GM21529 (cell line): ENCODE measurements around the gene ARHGEF28.

Source experiments
- ATAC-seq: cut with Tn5 transposase; IDR thresholded peaks from one replicate; pipeline ENCODE4 v1.9.1; 2021; ENCODE audit not compliant: unreplicated experiment

ARHGEF28 gene

DNA sequence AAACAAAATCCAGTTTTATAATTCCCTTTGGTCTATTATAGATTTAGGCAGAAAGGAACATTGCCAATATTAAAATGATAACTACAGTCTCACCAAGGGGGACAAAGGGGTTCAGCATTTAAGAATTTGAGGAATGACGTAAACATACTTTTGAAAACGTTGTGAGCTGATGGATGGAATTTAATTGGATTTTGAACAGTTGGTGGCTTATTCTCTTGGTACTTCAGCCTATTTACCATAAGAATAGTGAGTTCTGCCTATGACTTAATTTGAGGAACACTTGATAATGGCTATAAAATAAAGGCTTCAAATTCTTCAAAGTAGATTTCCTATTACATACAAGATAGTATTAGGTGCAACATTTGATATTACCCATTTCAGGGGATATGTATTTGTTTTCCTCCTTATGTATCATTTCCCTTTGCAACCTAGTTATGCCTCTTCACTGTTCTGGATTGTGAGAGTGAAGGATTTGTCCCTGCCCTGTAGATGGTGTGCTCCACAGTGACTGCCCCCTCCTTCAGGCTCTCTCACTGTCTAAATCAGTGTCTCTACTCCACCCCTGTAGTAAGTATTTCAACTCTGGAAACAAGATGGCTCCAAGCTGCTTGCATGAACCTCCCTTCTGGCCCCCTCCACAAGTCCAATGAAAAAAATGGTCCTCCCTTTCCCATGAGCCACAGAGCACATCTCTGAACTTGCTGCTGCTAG, 225.6 kb downstream of the ARHGEF28 start:
- no peak for ATAC-seq

DNA sequence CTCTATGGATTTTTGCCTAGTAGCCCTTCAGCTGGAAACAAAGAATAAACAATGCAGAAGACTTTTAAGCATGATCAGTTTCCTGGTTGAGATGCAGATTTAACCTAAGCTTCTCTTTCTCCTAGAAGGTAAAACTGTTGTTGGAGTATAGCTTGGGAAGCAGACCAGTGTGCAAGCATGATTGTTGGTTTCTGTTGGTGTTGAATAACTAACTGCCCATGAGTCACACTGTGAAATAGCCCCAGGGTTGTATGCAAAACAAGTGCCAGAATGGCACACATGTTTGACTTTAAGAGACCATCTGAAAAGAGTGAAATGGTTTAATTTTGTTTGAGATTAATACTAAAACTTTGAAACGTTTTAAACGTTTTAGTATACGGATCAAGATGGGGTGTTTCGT, 227.1 kb downstream of the ARHGEF28 start:
- no peak for ATAC-seq

DNA sequence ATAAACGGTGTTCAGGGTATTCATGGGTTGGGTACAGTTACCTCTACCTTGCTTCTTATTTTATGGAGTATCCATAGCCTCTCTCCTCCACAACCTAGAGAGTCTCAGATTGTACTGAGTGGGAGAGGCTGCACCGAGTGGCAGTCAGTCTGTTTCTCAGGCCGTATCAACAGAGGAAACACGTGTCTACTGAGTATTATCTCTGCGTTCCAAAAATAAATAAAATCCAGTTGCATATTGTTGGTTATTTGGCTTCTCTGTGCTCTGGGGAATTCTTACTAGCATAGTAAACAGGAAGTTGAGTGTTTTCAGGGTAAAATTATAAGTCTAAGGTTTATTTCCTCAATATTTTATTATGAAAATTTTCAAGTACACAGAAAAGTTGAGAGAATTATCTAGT, 231.0 kb downstream of the ARHGEF28 start:
- ATAC-seq = no peak

DNA sequence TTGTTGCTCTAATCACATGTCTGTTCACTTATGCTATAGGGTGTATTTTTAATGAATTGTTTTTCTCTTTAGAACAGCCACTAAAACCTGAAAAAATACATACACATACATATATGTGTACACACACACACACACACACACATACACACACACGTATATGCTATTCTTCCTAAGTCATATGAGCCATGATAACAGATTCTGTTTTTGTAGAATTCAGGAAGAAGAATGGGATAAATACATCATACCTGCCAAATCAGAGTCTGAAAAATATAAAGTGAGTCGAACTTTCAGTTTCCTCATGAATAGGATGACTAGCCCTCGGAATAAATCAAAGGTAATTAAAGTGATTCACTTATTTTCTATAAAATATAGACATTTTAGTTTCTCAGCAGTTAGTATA, 231.4 kb downstream of the ARHGEF28 start:
- no peak for ATAC-seq

DNA sequence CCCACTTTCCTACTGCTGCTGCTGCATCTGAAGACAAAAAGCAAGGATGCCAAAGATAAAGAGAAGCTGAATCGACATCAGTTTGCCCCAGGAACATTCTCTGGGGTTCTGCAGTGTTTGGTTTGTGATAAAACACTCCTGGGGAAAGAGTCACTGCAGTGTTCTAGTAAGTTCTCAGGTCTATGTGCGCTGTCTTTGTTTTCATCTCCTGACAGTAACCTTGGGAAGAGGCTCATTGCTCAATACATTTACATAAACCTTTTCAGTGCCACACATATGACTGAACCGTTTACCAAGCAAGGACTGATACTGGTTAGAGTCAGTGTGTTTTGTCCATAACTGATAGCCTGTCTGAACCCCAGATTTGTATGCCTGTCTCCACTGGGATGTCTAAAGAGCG, 232.1 kb downstream of the ARHGEF28 start:
- ATAC-seq = no peak

DNA sequence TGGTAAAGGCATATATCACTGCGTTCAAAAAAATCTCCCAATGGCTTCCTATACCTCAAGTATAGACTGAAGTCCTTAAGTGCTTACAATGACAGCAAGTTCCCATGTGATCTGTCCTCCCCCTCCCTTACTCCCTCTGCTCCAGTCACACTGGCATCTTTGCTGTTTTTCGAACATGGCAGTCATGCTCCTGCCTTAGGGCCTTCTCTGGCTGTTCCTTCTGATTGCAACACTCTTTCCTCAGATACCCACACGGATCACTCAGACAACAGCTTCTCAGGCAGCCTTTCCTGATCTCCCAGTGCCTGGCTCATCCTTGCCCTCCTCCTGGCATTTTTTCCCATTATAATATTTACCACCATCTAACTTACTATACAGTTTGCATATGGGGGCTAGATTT, 232.8 kb downstream of the ARHGEF28 start:
- ATAC-seq = no peak

DNA sequence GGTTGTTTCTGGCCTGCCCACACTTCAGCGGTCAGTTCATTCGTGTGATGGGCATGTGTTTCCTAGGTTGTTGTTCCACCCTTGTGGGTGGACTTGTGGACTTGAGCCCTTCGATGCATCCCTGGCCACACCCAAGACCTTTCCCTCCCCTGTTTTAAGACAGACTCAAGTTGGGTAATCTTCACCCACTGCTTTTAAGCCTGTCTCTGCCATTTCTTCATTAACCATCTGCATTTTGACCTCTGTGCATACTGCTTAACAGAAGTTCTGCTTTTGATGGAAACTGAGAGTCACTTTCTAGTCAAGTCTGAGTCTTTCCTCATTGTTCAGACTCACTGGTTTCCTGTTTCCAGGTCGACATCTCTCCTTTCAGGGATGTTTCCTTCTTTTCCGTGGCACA, 233.7 kb downstream of the ARHGEF28 start:
- ATAC-seq = no peak

DNA sequence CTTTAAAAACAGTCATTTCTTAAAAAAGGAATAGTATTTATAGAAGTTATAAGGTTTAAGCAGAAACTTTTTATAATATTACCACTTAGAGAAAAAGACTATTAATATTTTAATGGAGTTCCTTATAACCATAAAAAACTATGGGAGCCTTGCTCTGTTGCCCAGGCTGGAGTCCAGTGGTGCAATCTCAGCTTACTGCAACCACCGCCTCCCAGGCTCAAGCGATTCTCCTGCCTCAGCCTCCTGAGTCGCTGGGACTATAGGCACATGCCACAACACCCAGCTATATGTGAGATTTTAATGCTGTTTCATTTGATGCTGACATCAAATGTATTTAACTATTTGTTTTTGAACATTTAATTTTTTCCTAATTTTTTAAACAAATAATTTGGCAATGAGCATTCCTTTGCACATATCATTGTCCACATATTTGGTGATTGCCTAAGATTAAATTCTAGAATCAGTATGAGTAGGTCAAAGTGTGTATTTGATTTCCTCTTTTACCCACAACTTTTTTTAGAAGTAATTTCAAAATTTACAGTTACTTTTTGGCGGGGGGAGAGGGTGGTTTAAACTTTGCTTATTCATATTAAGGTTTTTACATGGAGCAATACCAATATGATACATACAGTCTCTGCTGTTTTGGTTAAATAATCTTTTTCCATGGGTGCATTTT, 235.5 kb downstream of the ARHGEF28 start:
- ATAC-seq = no peak

DNA sequence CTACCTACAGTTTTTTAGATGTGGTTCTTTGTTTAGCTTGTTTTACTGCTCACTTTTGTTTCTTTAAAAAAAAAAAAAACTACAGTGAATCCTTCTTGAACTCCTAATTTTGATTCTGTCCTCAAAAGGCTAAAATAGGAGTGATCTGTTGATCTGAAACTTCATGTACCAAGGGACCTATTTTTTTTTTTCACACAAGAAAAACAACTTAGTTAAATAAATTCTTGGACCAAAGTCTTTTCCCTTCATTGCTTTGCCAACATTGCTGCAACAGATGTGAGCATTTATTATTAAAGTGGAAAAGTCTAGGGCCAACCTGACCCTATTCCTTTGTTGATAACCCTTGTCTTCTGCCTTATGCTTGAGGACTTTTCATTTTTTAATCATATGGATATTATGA, 236.8 kb downstream of the ARHGEF28 start:
- ATAC-seq = no peak

DNA sequence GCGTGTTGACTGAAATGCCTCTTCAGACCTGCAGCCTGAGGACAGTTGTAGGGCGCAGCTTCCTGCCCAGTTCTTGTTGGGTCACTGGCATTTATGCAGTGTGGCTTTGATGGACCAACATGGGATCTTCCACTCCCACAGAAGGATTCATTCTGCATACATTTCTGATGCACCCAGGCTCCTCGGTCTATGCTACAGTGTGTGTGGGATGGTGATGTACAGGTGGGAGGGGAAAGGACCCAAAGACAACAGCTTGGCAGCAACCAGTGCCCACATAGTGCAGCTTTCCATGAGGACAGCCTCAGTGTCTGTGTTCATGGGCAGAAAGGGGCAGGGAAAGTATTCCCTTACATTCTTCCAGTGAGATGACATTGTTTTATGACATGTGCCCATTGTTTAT, 237.9 kb downstream of the ARHGEF28 start:
- ATAC-seq = no peak

DNA sequence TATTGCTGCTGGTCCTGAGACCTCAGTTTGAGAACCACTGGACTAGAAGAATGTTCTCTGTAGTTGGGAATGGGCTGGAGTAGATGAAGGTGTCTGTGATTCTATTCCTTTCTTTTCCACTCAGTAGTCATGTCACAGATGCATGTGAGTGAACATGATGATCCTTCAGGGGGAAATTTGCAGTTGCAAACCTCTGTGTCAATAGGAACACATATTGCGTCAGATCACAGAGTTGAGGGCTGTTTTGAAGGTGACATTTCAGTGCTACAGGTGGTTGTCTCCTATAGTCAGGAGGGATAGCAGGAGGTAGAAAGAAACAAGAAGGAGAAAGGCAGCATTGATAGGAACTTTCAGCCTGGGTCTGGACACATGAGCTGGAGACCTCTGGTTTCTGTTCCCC, 239.3 kb downstream of the ARHGEF28 start:
- no peak for ATAC-seq

DNA sequence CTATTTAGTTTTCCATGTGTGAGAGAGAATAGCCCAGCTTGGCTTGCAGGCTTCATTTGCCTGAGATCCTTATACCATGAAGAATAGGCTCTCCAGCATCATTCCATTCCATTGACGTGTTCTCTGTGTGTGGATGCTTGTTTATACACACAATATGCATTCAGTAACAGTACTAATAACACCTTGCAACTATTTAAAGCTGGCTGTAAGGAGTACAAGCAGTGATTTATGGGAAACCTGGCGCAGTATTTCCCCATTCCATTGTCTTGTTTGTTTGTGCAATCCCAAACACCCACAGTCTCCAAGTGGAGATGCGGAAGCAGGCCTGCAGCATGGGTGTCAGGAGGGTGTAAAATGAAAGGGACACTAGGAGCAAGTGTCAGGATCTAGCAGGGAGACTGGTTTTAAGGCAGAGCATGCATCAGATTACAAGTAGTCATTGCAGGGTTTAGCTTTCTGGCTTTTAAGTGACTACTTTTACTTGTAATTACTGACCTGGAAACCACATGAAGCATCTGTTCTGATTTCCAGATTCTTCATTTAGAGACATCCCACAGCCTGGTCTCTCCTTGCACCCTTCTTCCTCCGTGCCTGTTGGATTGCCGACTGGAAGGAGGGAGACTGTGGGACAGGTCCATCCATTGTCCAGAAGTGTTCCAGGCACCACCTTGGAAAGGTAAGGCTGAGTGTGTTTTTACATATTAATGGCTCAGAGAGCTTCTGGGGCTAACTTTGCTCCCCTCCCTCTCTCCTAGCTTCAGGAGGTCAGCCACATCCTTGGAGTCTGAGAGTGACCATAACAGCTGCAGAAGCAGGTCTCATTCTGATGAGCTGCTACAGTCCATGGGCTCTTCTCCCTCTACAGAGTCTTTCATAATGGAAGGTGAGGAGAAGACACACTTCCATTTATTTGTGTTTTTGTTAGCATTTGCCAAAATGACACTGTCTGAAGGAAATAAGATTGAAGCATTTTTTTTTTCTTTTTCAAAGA, 241.6 kb downstream of the ARHGEF28 start:
- ATAC-seq = no peak

DNA sequence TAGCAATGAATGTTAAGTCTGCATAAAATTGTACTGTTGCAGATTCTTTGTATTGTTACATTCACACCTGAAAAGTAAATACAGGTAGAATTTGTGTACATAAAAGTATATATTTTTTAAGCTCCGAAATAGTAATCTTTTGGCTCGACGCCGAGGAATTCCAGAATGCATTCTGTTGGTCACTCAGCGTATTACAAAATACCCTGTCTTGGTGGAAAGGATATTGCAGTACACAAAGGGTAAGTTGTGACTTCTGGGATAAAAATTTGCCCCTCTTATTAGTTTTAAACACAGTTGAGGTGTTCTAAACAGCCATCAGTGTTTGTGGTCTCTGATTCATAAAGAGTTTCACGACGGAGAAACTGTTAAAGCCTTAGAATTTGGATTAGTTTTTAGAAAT, 257.6 kb downstream of the ARHGEF28 start:
- no peak for ATAC-seq

DNA sequence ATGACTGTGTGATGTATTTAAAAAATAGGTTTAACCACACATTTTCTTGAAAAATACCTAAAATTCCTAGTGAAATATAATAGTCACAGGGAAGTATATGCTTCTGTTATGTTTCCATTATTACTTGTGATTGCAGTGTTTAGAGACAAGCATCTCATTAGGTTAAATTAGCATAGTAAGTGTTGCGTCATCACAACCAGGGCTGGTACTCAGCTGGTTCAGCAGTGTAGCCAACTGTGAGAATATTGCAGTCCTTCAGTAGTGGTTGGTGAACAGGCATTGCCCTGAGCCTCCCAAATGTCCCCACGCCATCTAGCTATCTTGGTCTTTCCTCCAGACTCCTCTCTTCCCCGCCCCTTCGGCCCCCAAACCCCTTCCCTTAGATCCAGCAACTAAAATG, 261.7 kb downstream of the ARHGEF28 start:
- ATAC-seq = no peak

DNA sequence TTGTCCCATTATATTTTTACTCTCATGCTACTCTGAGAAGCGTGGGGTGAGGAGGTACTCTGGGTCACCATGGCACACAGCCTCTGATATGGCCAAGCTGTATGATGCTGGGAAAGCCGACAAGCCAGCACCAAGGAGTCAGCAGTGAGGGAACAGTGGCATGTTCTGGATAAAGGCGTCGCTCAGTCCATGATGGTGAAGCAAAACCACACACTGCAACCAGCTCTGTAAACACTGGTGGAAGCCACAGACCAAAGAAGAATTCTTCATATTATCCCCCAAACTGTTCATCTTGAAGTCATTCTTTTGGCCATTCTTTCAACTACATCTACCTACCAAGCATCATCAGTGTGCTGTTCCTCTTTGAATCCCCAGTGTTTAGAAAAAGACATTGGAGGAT, 264.6 kb downstream of the ARHGEF28 start:
- ATAC-seq = no peak

DNA sequence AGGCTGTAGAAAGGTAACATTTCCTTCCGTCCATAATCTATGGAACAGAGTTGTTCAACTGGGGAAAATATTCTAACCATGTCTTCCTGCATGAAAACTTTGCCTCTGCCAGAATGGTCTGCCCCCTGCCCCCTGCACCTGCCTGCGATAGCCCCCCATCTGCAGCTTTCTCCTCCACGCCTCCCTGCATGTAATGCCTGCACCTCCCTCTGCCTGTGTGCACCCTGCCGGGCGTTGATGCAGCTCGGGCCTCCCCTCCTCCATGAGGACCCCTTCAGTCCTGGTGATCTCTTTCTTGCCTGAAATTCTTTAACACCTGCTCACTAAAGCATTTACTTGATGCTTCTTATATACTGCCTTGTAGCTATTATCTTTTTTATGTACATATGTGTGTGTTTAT, 266.2 kb downstream of the ARHGEF28 start:
- ATAC-seq = no peak

DNA sequence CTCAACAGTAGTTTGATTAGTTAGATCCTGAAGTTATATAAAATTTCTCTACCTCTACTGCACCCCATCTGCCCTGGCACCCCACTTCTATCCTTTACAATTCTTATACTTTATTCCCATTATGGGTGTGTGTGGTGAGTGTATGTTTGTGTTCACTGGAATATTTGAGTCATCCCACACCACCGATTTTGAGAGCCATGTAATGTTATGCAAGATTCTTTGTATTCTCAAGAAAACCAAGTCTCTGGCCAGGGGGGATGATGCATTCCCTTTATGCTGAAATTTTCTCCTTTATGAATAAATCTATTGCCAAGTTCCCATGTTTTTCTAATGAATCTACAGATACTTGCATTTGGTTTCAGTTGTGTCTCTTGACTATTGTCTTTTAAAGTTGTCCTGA, 266.8 kb downstream of the ARHGEF28 start:
- ATAC-seq = no peak

DNA sequence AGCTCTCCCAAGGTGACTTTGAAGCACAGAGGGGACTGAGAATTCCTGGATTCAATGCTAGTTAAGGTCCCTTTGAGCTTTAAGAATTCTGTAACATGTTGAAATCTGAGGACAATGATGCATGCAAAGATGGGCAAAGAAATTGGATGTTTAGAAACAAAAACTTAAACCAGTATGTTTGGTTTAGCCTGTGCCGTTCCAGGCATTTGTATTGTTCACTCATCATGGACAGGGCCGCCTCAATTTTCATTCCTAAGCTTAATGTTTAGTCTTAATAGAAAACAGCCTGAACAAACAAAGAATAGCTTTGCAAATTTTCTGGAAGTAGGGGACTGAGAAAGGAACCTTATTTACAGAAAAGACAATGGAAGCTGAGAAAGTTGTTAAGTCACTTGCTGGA, 267.8 kb downstream of the ARHGEF28 start:
- ATAC-seq = no peak

DNA sequence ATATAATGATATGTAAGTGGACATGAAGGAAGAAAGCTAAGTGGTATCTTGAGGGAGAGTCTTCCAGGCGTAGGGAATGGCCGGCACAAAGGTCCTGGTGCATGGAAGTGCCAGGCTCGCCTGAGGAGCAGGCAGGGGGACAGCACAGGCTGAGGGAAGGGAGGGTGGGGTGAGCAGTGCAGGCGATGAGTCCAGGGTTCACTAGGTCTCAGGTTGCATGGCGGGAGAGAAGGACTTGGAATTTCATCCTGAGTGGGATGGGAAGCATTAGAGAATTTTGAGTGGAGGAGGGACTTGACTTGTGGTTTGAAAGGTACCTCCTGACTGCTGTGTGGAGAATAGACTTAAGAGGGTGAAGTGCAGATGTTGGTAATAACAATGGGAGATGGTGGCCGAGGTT, 268.9 kb downstream of the ARHGEF28 start:
- no peak for ATAC-seq

DNA sequence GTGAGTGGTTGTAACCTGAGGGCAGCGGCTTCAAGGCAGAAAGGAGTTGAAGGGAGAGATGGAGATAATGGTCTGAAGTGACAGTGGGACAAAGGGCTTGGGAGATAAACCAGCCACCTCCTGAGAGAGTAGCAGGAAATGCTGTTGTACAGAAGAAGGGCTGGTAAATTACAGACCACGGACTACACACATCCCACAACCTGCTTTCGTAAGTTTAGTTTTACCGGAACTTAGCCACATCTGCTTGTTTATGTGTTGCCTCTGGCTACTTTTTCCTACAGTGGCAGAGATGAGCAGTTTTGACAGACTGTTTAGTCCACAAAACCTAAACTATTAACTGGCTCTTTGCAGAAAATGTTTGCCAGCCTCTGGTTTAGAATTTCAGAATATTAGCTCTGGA, 269.5 kb downstream of the ARHGEF28 start:
- no peak for ATAC-seq

DNA sequence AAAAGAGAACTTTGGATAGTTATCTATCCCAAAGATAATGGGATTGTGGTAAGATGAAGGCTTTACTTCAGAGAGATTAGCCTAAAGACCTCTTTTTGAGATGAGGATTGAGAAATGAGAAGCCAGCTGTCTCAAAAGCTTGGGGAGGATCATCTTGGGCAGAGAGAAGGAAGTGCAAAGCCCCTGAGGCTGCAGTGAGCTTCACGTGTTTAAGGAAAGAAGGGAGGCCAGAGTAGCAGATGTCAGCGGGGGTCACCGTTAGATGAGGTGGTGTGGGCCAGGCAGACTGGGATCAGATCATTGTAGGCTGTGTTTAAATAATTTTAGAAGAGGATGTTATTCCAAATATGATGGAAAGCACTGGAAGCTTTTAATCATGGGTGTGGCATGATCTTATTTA, 270.1 kb downstream of the ARHGEF28 start:
- no peak for ATAC-seq

DNA sequence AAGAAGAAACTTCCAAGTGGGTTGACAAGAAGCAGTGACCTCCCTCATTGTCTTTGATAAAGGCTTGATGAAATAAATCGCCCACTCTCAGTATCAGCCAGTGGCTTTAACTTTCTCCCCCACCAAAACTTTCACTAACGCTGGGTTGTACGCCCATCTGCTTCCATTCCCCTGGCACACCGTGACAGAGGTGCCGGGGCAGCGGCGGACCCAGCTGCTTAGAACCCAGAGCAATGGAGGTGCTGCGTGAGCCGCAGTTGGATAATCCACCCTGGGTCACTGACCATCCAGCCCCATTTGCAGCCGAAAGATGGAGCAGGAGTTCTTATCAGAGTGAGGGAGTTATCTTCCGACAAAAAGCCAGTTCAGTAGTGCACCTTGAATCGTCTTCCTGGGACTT, 270.7 kb downstream of the ARHGEF28 start:
- no peak for ATAC-seq
